Measurements from ENCODE around the gene CREBZF.

DNA sequence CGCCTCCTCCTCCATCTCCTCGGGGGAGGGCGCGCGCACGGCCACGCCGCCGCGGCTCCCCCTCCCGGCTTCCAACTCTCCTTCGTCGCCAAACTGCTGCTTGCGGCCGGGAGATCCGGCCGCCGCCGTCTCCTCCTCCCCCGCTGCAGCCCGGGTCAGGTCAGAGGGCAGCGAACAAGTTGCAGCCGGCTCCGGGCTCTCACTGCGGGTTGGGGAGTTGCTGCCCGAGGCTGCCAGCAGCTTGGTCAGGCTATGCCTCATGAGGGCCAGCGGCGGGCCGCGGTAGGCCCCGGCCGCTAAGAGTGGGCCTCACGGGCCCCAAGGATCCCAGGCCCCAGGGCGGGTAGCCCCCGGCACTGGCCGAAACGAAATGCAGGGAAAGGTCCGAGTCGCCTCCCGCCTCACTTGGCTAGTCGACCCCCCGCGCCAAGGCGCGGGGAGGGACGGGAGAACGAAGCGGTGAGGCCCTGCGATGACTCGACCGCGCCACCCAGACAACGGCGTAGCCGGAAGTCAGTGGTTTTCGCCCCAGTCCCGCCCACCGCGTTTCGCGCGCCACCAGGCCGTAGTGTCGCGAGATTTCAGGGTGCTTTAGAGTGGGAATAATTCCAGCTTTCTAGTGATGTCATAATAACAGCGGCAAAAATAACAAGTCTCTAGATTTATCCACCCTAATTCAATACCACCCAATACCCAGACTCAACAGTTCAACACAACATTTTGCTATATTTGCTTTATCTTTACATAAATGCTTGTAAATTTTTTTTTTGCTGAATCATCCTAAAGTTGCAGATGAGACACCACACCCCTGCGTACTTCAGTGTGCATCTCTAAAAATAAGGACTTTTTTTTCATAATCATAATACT, at the start of gene CREBZF:
- TF ChIP-seq, protein P1, sequence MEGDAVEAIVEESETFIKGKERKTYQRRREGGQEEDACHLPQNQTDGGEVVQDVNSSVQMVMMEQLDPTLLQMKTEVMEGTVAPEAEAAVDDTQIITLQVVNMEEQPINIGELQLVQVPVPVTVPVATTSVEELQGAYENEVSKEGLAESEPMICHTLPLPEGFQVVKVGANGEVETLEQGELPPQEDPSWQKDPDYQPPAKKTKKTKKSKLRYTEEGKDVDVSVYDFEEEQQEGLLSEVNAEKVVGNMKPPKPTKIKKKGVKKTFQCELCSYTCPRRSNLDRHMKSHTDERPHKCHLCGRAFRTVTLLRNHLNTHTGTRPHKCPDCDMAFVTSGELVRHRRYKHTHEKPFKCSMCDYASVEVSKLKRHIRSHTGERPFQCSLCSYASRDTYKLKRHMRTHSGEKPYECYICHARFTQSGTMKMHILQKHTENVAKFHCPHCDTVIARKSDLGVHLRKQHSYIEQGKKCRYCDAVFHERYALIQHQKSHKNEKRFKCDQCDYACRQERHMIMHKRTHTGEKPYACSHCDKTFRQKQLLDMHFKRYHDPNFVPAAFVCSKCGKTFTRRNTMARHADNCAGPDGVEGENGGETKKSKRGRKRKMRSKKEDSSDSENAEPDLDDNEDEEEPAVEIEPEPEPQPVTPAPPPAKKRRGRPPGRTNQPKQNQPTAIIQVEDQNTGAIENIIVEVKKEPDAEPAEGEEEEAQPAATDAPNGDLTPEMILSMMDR (IDR thresholded peaks at IDR 0.05; ENCODE audit: insufficient read depth, low read length) = no peak
- TF ChIP-seq, protein P2, sequence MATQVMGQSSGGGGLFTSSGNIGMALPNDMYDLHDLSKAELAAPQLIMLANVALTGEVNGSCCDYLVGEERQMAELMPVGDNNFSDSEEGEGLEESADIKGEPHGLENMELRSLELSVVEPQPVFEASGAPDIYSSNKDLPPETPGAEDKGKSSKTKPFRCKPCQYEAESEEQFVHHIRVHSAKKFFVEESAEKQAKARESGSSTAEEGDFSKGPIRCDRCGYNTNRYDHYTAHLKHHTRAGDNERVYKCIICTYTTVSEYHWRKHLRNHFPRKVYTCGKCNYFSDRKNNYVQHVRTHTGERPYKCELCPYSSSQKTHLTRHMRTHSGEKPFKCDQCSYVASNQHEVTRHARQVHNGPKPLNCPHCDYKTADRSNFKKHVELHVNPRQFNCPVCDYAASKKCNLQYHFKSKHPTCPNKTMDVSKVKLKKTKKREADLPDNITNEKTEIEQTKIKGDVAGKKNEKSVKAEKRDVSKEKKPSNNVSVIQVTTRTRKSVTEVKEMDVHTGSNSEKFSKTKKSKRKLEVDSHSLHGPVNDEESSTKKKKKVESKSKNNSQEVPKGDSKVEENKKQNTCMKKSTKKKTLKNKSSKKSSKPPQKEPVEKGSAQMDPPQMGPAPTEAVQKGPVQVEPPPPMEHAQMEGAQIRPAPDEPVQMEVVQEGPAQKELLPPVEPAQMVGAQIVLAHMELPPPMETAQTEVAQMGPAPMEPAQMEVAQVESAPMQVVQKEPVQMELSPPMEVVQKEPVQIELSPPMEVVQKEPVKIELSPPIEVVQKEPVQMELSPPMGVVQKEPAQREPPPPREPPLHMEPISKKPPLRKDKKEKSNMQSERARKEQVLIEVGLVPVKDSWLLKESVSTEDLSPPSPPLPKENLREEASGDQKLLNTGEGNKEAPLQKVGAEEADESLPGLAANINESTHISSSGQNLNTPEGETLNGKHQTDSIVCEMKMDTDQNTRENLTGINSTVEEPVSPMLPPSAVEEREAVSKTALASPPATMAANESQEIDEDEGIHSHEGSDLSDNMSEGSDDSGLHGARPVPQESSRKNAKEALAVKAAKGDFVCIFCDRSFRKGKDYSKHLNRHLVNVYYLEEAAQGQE (IDR thresholded peaks at IDR 0.05; ENCODE audit: insufficient replicate concordance, low read depth) = peak; percentile 37
